NCI-H128 (cell line): ENCODE results near the gene MYPN.
A peak's percentile ranks its signal among the peaks of the same experiment; 100 is the strongest.
"Not testable (repeated sequence)": the region's sequence is repeated elsewhere in the genome, so short reads cannot be mapped to it uniquely, and the experiment has no call there.

Experiments used
- DNase-seq: peaks from one replicate; lab custom pipeline; 2025; ENCODE audit not compliant: unreplicated experiment; lab: John Stamatoyannopoulos, UW

The MYPN gene

DNA sequence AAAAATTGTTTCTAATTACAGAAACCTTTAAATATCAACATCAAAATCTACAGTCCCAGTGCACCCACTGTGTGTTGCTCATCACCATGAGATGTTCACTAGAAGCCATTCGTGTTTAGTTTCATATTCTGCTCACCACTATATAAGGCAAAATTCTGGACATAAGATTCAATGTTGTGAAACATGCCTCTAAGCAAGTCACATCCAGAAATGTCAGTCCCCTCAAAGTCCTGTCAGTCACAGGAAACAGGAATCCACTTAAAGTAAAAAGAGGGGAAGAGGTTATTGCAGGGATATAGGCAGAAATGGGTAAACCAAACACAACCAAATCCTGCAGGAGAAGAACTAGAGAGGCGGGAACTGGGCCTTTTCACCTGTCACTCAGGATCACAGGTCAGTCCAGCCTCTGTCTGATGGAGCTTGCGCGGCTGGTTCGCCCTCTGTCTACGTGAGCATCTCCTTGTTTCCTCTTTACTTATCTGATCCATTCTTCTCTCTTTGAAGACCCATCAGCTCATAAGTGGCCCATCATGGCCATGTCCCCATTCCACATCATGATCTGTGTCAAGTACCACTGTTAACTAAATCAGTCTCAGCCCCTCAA is 58.4 kb downstream of the MYPN start:
- DNase-seq, result no peak

DNA sequence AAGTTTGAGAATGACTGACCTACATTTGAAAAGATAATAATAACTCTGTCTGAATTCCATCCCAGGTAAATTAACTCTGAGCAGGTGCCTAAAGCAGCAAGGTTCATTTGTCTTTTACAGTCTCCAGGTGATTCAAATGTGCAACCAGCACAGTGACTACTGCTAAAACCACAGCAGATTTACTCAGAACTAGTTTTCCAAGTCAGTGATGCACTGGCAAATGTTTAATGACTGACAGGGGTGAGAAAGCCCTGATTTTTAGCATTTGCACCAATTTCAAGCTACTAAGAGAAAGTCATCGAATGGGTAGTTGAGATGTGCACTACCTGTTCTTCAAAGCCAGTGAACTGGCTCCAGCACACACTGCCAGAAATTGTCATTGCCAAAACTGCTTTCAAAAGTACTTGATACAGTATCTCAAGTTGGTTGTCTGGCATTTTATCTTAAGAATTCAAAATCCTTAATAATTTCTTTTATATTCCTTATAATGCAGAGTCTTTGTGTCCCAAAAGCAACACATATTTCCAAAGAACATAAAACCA is 62.3 kb downstream of the MYPN start:
- no peak for DNase-seq

GRCh38 chr10:68172324-68172723 is 63.0 kb downstream of the MYPN start:
- no peak for DNase-seq

DNA sequence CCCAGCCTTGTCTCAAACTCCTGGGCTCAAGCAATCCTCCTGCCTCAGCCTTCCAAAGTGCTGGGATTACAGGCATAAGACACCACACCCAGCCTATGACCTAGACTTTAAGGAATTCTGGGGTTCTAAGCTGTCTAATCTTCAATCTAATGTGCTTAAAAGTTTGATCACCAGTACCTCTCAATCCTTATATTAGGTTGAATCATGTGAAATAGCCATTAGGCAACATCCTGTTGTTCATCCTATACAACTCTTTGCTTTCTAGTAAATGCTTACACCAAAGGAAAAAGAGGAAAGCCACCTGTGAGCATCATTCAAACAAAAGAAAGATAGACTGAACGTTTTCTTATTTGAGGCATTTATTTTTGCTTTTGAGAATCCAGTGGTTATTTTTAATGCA is 66.7 kb downstream of the MYPN start:
- no peak for DNase-seq

DNA sequence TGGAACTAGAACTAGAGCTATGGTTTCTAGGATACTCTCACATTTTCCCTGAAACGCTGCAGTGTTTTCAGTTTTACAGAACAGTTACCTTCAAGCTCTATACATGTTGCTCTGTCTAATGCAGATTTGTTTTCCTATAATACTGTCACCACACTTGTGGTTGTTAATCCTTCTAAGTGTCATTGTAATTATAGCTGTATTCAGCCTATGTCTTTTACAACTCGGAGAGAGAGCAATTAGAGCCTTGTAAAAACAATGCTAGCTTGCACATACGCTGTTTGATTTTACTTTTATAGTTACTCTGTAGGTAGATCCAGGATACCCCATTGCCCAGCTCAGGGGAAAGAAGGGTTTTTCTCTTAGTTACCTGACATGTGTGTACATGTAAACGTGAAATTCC is 67.5 kb downstream of the MYPN start:
- DNase-seq, result no peak

DNA sequence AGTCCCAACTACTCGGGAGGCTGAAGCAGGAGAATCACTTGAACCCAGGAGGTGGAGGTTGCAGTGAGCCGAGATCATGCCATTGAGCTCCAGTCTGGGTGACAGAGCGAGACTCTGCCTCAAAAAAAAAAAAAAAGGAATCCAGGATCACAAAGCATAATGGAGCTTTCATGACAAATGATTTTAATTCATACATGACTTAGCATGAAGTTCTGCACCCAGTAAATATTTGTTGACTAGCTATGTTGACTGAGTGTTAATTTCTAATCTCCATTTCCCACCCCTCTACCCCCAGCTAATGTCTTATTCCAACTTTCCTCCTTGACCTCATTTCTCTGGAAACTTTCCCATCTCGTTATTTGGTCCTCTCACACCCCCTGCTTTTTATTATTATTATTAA is 69.3 kb downstream of the MYPN start:
- DNase-seq, result no peak

DNA sequence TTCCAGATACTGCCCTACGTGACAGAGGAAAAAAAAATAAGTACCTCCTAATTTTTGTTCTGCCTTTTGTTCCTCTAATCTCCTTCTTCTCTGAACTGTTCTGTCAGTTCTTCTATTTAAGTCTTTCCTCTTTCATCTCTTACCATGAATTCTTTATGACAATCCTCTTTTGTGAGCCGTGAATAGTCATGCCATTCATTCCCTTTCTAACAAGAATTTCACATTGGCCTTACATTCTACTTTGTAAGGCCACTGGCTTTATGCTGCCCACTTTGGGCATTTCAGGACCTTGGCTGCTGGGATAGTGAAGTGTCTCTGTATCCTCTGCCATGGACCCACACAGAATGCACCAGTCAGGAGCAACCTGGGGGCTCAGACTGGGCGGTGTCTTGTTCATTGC is 69.7 kb downstream of the MYPN start:
- DNase-seq, result no peak

DNA sequence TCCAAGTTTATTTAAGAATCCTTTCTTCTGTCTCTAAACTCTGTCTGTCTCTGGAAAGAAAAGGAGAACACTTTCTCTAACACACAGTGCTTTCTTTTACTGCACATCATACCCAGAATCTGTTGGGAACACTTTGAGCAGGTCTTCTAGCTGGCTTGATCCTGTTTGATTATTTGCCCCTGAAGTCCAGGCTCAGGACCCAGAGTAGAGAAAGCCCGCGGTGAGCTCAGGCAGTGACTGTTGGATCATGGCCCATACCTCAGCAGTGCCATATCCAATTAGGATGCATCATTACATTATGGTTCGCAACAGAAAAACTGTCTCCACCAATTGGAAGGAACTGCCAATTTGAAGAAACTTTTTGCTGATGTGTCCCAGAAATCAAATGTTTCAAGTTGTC is 71.2 kb downstream of the MYPN start:
- DNase-seq, result no peak

GRCh38 chr10:68184546-68184945 is 75.3 kb downstream of the MYPN start:
- no peak for DNase-seq

- DNase-seq, result no peak
Measured at GRCh38 chr10:68185085-68185484, 75.8 kb downstream of the MYPN start.

GRCh38 chr10:68188835-68189234 is 79.5 kb downstream of the MYPN start:
- DNase-seq, result no peak

GRCh38 chr10:68192113-68192512 is 82.8 kb downstream of the MYPN start:
- DNase-seq, result no peak

DNA sequence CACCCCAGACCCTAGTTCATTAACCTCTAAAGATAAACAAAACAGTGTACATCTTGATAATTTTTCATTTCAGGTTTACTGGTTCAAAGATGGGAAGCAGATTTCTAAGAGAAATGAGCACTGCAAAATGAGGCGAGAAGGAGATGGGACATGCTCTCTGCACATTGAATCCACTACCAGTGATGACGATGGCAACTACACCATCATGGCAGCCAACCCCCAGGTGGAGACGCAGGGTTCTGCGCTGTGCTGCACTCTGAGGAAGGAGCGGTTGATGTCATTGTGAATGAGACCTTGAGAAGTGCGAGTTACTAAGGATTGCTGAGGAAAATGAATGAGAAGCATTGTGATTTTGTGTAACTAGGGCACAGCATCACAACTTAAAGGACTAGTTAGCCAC is 85.0 kb downstream of the MYPN start:
- no peak for DNase-seq

GRCh38 chr10:68195776-68196175 is 86.5 kb downstream of the MYPN start:
- DNase-seq, result not testable (repeated sequence)

GRCh38 chr10:68196701-68197100 is 87.4 kb downstream of the MYPN start:
- no peak for DNase-seq

GRCh38 chr10:68202960-68203353 is 93.7 kb downstream of the MYPN start:
- no peak for DNase-seq

GRCh38 chr10:68208424-68209042 is 99.2 kb downstream of the MYPN start:
- peak; percentile 3 for DNase-seq

- no peak for DNase-seq
Measured at GRCh38 chr10:68211669-68212068, 102.4 kb downstream of the MYPN start.

GRCh38 chr10:68212721-68213352 is 103.5 kb downstream of the MYPN start:
- no peak for DNase-seq

DNA sequence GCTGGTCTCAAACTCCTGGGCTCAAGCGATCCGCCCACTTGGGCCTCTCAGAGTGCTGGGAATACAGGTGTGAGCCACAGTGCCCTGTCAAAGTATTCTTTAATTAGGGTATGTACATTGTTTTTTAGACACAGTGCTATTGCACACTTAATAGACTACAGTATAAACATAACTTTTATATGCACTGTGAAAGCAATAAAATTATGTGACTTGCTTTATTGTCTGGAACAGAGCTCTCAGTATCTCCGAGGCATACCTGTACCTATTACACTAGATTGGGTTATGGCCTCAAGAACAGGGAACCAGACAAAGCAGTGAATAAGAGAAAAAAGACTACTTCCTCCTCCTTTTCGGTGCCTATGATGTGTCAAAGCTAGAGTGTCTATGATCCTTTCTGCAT is 109.5 kb downstream of the MYPN start:
- DNase-seq, result no peak

DNA sequence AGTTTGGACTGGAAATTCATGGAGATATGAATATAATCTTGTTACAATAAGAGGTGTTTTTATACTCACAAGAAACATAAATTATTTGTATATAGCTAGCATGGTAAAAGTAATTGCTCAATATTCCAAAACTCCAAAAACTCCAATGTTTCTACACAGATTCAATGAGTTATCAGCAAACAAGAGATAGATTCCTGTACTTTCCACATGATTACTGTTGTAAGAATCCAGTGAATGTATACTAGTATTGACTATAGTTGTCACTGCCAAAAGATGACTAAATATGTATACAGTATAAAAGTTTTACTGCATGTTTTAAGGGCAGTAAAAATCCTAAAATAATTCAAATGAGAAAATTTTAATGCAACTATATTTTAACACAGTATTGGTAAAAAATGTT is 111.9 kb downstream of the MYPN start:
- DNase-seq, result no peak

DNA sequence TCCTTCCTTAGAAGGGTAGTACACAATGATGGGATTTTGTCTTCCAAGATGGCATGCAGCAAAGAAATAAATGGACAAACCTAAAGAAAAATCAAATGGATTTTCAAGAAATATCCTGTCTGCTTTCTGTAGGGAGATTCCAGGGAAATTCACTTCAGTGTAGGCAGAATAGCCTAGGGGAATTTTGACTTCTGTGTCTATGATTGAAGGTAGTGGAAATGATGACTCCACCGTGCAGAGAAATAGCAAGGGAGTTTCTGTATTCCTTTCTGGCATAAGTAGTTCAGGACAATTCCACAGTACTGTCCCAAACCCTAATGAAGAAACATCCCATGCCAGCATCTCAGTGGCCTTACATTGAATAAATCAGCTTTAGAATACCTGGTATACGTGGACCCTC is 113.1 kb downstream of the MYPN start:
- DNase-seq, result no peak
